GM12873 (cell line): Measurements from ENCODE around the gene PCSK4.
A peak's percentile ranks its signal among the peaks of the same experiment; 100 is the strongest.

Experiments
- TF ChIP-seq, protein P1 (sequence below): IDR thresholded peaks from 2 replicates; pipeline ENCODE4 v1.5.1; 2012; ENCODE audit warnings: low read depth, mild to moderate bottlenecking, moderate library complexity, low read length, control low read depth; ENCODE audit not compliant: insufficient read depth; ENCODE audit errors: missing control alignments

PCSK4 gene

DNA sequence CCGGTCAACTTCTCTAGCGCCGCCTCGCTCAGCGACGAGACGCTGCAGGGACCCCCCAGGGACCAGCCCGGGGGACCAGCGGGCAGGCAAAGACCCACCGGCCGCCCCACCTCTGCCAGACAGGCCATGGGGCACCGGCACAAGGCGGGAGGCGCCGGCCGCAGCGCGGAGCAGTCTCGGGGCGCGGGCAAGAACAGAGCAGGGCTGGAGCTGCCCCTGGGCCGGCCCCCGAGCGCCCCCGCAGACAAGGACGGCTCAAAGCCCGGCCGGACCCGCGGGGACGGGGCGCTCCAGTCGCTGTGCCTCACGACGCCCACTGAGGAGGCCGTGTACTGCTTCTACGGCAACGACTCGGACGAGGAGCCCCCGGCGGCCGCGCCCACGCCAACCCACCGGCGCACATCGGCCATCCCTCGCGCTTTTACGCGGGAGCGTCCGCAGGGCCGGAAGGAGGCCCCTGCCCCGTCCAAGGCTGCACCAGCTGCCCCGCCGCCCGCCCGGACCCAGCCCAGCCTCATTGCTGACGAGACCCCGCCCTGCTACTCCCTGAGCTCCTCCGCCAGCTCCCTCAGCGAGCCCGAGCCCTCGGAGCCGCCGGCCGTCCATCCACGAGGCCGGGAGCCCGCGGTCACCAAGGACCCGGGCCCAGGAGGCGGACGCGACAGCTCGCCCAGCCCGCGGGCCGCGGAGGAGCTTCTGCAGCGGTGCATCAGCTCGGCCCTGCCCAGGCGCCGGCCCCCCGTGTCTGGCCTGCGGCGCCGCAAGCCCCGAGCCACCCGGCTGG lies 22.5 kb downstream of the PCSK4 start:
- TF ChIP-seq, protein P1, sequence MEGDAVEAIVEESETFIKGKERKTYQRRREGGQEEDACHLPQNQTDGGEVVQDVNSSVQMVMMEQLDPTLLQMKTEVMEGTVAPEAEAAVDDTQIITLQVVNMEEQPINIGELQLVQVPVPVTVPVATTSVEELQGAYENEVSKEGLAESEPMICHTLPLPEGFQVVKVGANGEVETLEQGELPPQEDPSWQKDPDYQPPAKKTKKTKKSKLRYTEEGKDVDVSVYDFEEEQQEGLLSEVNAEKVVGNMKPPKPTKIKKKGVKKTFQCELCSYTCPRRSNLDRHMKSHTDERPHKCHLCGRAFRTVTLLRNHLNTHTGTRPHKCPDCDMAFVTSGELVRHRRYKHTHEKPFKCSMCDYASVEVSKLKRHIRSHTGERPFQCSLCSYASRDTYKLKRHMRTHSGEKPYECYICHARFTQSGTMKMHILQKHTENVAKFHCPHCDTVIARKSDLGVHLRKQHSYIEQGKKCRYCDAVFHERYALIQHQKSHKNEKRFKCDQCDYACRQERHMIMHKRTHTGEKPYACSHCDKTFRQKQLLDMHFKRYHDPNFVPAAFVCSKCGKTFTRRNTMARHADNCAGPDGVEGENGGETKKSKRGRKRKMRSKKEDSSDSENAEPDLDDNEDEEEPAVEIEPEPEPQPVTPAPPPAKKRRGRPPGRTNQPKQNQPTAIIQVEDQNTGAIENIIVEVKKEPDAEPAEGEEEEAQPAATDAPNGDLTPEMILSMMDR: no peak

DNA sequence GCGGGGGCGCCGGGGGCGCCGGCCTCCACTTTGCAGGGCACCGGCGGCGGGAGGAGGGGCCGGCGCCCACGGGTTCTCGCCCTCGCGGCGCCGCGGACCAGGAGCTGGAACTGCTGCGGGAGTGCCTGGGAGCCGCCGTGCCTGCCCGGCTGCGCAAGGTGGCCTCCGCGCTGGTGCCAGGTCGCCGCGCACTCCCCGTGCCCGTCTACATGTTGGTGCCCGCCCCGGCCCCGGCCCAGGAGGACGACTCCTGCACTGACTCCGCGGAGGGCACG lies 23.0 kb downstream of the PCSK4 start:
- TF ChIP-seq, protein P1: no peak

DNA sequence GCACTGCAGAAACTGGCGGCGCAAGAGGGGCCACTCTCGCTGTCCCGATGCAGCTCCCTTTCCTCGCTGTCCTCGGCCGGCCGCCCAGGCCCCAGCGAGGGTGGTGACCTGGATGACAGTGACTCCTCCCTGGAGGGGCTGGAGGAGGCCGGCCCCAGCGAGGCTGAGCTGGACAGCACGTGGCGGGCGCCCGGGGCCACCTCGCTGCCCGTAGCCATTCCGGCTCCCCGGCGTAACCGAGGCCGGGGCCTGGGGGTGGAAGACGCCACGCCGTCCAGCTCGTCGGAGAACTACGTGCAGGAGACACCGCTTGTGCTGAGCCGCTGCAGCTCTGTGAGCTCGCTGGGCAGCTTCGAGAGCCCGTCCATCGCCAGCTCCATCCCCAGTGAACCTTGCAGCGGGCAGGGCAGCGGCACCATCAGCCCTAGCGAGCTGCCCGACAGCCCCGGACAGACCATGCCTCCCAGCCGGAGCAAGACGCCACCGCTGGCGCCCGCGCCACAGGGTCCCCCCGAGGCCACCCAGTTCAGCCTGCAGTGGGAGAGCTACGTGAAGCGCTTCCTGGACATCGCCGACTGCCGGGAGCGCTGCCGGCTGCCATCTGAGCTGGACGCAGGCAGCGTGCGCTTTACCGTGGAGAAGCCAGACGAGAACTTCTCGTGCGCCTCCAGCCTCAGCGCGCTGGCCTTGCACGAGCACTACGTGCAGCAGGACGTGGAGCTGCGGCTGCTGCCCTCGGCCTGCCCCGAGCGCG lies 23.5 kb downstream of the PCSK4 start:
- TF ChIP-seq, protein P1: no peak

DNA sequence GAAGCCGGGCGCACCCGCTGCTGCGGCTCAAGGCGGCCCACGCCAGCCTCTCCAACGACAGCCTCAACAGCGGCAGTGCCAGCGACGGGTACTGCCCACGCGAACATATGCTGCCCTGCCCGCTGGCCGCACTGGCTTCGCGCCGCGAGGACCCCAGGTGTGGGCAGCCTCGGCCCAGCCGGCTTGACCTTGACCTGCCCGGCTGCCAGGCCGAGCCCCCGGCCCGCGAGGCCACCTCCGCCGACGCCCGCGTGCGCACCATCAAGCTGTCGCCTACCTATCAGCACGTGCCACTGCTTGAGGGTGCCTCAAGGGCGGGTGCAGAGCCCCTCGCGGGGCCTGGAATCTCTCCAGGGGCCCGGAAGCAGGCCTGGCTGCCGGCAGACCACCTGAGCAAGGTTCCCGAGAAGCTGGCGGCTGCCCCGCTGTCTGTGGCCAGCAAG lies 24.1 kb downstream of the PCSK4 start:
- TF ChIP-seq, protein P1: no peak

DNA sequence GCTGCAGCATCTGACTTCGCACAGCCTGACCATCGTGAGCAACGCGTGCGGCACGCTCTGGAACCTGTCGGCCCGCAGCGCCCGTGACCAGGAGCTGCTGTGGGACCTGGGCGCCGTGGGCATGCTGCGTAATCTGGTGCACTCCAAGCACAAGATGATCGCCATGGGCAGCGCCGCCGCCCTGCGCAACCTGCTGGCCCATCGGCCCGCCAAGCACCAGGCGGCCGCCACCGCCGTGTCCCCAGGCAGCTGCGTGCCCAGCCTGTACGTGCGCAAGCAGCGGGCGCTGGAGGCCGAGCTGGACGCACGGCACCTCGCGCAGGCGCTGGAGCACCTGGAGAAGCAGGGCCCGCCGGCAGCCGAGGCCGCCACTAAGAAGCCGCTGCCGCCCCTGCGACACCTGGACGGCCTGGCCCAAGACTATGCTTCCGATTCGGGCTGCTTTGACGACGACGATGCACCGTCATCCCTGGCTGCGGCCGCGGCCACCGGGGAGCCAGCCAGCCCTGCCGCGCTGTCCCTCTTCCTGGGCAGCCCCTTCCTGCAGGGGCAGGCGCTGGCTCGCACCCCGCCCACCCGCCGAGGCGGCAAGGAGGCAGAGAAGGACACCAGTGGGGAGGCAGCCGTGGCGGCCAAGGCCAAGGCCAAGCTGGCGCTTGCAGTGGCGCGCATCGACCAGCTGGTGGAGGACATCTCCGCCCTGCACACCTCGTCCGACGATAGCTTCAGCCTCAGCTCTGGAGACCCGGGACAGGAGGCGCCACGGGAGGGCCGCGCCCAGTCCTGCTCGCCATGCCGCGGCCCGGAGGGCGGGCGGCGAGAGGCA lies 24.7 kb downstream of the PCSK4 start:
- TF ChIP-seq, protein P1: peak; percentile 40

DNA sequence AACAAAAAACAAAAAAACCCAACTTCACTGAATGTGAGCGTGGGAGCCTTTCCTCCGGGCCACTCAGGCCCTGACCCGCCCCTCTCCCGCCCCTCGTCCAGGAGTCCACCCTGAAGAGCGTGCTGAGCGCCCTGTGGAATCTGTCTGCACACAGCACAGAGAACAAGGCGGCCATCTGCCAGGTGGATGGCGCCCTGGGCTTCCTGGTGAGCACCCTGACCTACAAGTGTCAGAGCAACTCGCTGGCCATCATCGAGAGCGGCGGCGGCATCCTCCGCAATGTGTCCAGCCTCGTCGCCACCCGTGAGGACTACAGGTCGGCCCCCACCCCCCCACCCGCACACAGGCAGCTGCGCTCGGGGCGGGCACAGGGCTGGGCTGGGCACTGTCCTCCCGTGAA lies 28.3 kb downstream of the PCSK4 start:
- TF ChIP-seq, protein P1: no peak
